Measurements from ENCODE around the gene ELMO3.

Gene ELMO3

DNA sequence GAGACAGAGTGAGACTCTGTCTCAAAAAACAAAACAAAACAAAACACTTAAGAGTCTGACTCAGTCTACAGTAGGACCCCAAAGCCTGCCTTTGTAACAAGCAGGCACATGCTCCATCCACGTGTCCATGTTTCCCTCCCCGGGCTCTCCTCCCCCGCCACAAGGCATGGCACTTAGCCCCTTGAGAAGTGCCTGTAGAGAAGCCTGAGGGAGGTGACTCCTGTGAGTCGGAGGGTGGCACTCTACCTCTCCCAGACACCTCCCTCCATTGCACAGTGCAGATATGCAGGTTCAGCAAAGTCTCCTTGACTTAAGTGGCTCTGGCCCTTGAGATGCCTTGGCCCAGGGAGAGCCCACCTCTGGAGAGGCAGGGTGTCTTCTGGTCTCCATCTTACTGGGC lies 41.6 kb downstream of the ELMO3 start:
- no peak for DNase-seq (ENCODE audit: low read depth in 2 of 2)

DNA sequence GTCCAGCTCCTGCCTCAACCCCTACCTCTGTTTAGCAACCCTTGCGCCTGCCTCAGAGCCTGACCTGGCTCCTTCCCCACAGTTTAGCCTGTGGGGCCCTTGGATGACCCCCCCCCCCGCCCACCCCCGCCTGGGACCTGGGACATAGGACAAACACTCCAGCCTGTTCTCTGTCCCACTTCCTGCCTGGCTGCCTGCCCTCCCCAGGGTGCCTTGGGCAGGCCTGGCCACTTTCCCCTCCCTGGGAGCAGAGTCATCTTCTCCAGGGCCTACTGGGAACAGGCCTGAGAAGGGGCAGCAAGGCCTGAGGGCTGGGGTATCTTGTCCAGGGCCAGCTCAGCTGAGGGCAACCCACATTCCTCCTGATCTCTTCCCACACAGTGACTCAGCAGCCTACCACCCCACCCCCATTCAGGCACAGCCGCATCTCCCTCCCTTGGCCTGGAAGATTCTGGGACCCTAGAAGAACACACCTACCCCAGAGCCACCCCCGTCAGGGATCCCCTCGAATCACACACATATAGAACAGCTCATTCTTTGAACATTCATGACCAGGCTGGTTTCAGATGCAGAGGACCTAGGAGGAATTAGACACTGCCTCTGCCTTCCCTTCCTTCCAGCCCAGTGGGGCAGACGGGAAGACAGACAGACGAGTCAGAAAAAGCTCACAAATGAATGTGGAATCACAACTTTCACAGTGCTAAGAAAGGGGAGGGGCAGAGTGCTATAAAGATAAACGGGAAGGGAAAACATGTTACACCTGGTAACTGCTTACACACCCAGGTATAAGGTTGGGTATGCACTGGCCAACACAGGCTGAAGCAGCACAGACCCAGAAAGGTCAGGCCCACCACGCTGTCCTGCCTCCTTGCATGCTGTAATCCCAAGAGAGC lies 42.3 kb downstream of the ELMO3 start:
- DNase-seq (ENCODE audit: low read depth in 2 of 2): no peak

DNA sequence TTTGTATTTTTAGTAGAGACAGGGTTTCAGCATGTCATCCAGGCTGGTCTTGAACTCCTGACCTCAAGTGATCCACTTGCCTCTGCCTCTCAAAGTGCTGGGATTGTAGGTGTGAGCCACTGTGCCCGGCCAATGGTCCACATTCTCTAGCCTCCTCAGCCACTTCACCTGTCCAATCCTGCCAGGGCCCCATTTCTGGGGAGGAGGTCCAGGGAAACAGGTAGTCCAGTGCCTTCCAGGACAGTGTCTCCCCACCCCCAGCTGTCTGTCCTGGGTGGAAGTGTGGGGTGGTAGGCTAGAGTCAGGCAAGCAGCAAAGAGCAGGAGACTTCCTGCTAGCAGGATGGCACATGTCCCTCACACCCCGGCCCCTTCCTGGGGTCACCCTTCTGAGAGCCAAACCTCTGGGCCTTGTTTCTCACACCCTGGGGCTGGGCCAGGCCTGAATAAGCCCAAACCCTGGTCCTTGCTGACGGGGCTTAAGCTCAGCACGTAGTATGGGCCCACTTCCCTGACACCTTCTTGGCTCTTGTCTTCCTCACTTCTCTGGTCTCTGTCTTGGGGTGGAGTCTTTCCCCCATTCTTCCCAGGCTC lies 43.3 kb downstream of the ELMO3 start:
- no peak for DNase-seq (ENCODE audit: low read depth in 2 of 2)

DNA sequence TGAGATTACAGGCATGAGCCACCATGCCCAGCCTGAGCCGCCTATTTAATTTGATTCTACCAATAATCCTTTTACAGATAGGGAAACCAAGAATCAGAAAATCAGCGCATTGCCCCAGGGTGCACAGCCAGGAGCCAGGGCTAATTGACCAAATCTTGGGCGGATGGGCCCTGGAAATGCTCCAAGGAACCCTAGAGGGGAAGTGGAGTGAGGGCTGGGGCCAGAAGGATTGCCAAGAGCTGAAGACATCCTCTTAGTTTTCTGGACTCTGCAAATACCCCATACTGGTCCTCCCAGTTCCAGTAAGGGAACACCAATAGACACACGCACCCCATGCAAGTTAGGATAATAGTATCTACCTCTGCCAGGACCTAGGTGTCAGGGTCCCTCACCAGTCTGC lies 44.5 kb downstream of the ELMO3 start:
- no peak for DNase-seq (ENCODE audit: low read depth in 2 of 2)

DNA sequence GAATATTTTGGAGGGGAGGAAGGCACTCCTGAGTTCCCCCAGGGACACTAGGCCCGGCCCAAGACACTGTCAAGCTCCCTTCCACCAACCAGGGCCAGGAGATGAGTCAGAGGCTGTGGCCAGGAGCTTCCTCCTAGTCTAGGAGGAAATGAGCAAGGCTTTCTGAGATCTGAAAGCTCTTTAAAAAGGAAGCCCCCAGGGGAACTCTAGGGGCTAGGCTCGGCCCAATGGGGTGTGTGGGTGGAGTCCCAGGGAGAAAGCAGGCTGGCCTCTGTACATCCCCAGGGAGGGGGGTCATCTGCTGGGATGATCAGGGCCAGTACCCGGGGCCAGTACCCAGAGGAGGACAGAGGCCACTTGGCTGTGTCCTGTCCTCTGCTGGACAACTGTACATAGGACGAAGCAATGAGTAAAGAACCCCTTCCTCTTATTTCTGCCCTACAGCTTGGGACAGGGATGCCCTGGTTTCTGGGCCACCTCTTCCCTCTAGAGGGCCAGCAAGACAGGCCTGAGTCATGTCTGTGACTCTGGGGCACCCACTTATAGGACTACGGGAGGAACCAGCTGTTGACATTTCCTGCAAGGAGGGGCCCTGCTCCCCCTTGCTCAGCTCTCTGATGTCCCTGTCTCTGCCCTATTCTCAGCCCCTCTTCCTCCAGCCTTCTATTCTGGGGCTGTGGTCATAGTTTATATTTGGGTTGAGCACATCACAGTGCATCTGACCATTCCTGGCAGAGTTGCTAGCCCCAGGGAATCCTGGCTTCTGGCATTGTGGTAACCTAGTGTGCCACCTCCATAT lies 45.7 kb downstream of the ELMO3 start:
- DNase-seq (ENCODE audit: low read depth in 2 of 2): peak; percentile 55 to 66

DNA sequence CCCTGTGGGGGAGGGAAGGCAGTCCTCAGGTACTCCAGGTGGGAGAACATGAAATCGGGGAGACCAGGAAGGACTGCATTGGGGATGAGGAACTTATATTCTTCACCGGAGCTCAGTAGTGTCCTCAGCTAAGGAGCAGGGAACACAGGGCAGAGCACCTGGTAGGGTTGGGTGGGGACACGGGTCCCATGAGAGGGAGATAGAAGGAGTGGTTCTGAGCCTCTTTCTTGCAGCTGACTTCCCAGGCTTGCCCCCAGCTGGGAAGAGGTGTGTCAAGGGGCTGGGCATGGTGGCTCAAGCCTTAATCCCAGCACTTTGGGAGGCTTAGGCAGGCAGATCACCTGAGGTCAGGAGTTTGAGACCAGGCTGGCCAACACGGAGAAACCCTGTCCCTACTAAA lies 46.3 kb downstream of the ELMO3 start:
- DNase-seq (ENCODE audit: low read depth in 2 of 2): no peak

DNA sequence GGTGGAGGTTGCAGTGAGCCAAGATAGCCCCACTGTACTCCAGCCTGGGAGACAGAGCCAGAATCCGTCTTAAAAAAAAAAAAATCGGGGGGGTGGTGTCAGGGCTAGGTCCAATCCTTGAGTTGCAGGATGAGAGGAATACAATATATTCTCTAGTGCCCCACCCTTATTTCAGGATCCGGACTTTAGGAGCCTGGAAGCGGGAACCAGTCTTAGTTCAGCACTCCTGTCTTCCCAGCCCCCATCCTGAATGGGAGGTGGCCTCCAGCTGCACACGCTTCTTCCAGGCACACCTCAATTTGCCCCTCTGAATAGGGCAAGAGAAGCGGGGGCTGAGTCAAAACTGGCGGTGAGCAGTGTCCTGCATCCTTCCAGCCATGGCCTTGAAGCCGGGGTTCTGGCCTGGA lies 46.7 kb downstream of the ELMO3 start:
- no peak for DNase-seq (ENCODE audit: low read depth in 2 of 2)

DNA sequence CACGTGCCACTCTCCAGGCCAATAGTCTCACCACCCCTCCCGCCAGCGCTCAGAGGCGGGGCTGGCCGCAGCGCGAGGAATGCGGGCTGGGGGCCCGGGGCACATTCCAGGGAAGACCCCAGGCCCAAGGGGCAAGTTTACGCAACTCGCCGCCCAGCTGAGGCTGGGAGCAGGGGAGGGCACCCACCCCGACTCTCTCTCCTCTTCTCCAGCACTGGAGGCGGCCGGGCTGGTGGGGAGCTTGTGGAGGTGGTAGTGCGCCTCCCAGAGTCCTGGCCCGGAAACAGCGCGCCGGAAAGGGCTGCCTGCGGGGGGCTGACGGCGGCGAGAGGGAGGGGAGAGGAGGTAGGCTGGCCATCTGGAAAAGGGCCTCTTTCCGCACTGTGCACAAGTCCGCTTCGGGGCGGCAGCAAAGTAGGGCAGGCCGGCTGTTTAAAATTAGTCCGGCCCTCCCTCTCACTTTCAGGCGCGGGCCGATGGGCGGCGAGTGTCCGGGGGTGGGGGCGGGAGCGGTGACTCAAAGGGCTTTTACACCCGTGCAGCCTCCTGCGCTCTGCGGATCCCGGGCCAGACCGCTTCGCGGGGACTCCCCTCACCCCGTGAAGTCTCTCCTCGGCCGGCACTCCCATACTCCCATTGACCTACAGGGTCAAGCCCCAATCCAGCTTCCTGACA lies 47.3 kb downstream of the ELMO3 start:
- DNase-seq (ENCODE audit: low read depth in 2 of 2): peak in 1 of 2 donors; percentile 25

DNA sequence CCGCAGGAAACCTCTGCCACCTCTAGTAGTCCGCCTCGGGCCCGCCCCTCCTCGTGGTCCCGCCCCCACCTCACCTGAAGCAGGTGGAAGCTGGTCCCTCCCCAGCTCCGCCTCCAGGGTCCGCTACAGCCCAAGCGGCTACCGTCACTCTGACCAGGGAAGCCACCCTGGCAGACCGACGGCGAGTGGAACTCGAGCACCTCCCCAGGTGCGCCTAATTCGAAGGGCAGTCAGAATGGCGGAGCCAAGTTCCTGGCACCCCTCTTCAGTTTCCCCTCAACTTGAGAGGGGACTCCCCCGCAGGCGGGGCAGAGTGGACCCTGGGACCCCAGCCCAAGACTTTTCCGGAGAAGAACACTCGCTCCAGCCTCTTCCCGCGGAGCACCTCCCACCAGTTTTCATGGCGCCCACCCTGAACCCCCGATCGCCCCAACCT lies 47.8 kb downstream of the ELMO3 start:
- DNase-seq (ENCODE audit: low read depth in 2 of 2): no peak

DNA sequence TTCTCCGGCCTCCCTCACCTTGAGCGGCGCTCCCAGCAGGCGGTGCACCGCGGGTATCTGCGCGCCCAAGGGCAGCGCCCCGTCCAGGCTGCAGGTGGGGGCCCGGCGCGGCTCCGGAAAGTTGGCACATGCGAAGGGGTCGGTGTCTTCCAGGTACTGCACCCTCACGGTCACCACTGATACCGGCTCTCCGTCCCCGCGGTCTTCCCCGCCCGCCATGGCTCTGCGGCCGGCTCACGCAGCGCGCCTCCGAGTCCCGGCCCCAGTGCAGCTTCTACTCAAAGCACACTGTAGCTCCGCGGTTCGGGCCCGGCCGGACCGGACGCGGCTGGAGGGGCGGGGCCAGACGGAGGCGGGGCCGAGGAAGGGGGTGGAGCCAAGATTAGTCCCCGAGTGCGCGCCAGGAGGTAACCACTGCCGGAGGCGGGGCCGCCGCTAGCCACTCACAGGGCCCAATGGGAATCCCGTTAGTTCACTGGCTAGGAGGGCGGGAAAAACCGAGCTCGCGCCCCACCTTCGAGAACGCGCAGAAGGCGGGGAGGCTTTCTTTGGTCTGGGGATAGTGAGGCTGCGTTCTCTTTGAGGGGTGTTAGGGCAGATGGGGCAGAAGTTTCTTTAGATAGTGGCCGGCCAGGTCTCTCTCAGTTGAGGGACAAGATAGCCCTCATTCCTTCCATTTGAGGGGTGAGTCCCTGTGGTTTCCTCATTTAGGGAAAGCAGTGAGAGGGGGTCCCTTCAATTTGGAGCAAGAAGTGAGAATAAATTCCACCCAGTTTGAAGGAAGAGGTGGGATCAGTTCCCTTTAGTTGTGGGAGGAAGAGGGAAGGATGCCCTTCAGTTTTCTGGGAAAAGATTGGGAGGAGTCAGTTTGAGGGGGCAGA lies 48.5 kb downstream of the ELMO3 start, which contains the start of gene FHOD1:
FHOD1 (minus strand) TSS at position 290 of the 881 bp plus-strand sequence; CDS start at position 219, 71 bp downstream.
- DNase-seq (ENCODE audit: low read depth in 2 of 2): peak; percentile 90 to 93

DNA sequence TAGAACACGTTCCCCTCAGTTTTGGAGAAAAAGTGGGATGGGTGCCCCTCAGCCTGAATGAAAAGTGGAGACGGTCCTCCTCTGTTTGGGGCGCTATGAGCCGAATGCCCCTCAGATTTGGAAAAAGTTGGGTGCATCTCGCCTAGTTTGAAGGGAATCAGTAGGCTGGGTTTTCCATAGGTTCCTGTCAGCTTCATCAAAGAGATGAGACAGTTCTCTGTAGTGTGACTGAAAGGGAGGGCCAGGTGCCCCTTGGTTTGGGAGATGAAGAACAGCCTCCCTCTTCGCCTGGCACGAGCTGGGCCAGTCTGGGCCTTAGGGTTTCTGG lies 49.1 kb downstream of the ELMO3 start:
- DNase-seq (ENCODE audit: low read depth in 2 of 2): no peak

DNA sequence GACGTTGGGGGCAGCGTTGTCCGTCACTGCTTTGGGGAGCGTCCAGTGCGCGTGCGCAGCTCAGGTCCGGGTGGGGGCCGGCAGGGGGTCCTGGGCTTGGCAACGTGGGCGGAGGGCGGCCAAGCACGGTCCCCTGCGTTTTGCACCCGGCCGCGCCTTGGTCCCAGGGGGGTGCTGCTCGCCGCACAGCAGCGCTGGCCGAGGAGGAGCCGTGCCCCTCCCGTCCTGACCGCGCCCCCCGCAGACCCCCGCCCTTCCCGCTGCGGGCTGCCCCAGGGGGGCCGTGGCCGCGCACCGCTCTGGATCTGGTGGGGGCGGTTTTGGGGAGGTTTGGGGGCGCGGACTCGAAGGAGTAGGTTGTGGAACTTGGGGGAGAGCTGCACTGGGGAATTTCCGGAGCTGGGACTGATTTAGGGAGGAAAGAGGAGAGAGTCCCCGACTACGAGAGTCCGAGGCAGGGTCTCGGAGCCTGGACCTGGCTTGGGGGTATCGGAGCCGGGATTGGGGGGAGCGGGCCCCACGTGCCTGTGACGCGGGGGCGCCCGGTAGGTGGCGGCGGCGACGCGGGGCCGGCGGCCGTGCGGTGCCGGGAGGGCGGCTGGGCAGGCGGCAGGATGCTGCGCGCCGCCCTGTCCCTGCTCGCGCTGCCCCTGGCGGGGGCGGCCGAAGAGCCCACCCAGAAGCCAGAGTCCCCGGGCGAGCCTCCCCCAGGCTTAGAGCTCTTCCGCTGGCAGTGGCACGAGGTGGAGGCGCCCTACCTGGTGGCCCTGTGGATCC lies 49.7 kb downstream of the ELMO3 start, which contains the start of gene SLC9A5:
SLC9A5 (plus strand) TSS at position 579 of the 777 bp plus-strand sequence; CDS start at position 615, 36 bp downstream.
- no peak for DNase-seq (ENCODE audit: low read depth in 2 of 2)

DNA sequence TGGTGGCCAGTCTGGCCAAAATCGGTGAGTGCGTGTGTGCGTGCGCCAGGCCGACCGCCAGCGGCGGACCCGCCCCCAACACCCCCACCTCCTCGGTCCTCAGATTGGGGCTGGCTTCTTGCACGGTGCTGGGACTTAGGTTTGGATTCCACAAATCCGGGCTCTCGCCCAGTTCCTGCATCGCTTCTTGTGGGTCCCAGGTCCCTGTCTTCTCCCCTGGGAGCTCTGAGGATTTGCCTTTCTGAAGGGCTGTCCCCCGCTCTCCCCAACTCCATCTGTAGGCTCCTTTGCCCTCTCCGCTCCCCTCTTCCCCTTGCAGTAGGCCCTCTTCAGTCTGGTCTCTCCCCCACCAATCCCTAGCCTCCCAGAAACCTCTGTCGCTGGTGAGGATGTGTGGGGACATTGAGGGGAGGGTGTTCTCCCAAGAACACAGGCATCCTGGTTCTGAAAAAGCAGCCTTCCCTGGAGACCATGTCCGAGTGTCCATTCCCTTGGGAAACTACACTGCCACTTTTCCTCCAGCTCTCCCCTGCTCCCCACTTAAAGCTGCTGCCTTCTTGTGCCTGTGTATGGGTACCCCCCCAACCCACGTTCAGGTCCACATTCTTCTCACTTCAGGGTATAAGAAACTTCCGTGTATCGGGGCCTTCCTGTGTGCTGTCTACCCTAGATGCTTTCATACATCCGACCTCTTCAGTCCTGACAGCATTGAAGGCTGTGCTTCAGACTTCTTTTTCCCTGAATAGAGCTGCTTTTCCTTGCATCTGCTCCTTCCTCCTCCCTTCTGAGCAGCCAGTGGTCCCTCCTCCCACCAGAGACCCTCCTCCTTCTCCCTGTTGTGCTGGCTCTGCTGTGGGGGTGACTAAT lies 50.5 kb downstream of the ELMO3 start:
- no peak for DNase-seq (ENCODE audit: low read depth in 2 of 2)

DNA sequence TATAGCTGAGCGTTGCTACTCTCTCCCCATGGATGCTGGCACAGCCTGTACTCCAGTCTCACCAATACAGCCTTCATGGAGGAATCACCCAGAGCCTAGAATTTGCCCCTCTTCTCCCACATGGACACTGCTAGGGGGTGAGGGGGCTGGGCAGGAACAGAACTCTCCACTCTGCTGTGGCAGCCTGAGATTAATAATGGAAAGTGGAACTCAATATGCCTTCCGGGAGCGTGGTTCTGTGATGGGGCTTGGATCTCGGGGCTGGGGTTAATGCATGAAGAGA lies 51.1 kb downstream of the ELMO3 start:
- no peak for DNase-seq (ENCODE audit: low read depth in 2 of 2)

DNA sequence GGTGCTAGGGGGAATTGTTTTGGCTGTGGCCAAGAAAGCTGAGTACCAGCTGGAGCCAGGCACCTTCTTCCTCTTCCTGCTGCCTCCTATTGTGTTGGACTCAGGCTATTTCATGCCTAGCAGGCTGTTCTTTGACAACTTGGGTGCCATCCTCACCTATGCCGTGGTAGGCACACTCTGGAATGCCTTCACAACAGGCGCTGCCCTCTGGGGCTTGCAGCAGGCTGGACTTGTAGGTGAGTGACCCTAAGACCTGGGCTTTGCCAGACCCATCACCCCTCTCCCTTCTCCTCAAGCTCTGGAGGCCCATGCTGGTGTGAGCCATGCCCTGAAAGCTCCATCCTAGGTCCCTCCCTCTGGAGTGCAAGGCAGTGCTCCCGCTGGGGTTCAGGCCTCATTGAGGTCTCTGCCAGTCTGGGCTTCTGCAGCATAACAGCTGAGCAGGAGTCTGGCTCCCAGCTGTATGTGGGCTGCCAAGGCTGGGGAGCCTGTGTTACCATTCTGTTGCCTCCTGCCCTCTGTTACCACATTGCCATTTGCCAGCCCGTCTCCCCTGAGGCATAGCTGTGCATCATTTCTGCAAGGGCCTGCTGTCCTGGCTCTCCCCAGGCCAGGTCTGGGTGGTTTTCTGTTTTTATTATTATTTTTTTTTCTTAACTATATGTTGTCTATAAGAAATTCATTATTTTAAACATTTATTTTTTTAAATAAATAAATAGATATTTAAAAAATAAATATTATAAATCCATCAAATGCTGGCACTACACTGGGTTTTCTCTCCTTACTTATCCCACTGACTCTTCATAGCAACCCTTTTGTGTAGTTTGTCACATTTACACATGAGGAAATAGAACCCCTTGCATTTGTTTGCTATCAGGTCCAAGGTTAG lies 53.9 kb downstream of the ELMO3 start:
- no peak for DNase-seq (ENCODE audit: low read depth in 2 of 2)
